ENCODE results near the gene PIK3R2. TPM values are rescaled to one million over a fixed set of nuclear protein-coding genes. Genes with fewer than 3 reads are reported as not detected.
"Not testable (repeated sequence)": the region's sequence is repeated elsewhere in the genome, so short reads cannot be mapped to it uniquely, and the experiment has no call there.

PIK3R2 gene
- total and polyA plus RNA-seq, 2 of the 13 experiments (the other 11 are each of a cell fraction or from before 2014, with no cell fraction given): 18.6 to 25.3 TPM

DNA sequence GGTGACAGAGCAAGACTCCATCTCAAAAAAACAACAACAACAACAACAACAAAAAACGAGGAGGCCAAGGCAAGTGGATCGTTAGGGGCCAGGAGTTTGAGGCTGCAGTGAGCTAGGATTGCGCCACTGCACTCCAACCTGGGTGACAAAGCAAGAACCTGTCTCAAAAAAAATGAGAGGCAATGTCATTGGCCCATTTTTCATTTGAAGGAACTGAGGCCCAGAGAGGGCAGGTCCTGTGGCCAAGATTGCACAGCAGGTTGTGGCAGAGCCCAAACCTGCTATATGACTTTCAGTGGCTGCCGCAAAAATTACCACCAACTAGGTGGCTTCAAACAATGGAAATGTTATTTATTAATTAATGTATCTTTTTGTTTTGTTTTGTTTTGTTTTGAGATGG is 5.5 kb downstream of the PIK3R2 start:
- Histone ChIP-seq H3K27me3 (ENCODE audit: control insufficient read depth in 1 of 2, insufficient read depth in 2 of 2, low read length in 2 of 2) (no peaks in the 10 kb centered on the region; a peak in 1 of 5 replicates), H3K4me1 (ENCODE audit: insufficient read depth, low read length) (peaks cover 44% of the 10 kb centered on the region), H4K20me1 (ENCODE audit: insufficient read depth, low read length) (0 out of 2 replicates have a peak, but pooled peaks cover 11% of the 10 kb centered on the region), H3K4me3 (replicated peaks in 1 of 3; ENCODE audit: insufficient read depth in 1 of 3, low read depth in 2 of 3, low read length in 3 of 3) (no peak overlapping the region), H3K36me3 (replicated peaks in 1 of 2; ENCODE audit: control insufficient read depth in 1 of 2, insufficient read depth in 2 of 2, low read length in 2 of 2) (peaks cover 23 to 36% of the 10 kb centered on the region in 2 experiments), H3K4me2 (ENCODE audit: low read depth, low read length) (no peak overlapping the region), H2AFZ (ENCODE audit: low read length) (no peak overlapping the region), H3K9ac (ENCODE audit: insufficient read depth, low read depth, low read length) (no peak overlapping the region), H3K79me2 (ENCODE audit: insufficient read depth, low read length) (peaks cover 16% of the 10 kb centered on the region), H3K9me3 (ENCODE audit: low read length) (no peaks in the 10 kb centered on the region), H3K27ac (ENCODE audit: extremely low read length, insufficient read depth, low read length) (no peak overlapping the region)
- no TSS peak for BruUV-seq (replicated peaks)
- ChIA-PET CTCF (ENCODE audit: low intra/inter-chr PET ratio, low total read pairs) (no interaction called here), POLR2A (no interaction called here)
- ATAC-seq: no peak
- TF ChIP-seq KDM5A (IDR thresholded peaks at IDR 0.05; ENCODE audit: borderline replicate concordance, low read length) (no peak), SP1 (IDR thresholded peaks at IDR 0.05) (no peak), SP1 (CRISPR knock-in tag; IDR thresholded peaks at IDR 0.05) (no peak), SMC3 (IDR thresholded peaks at IDR 0.05; ENCODE audit: low read length) (no peak), ZNF7 (CRISPR knock-in tag; IDR thresholded peaks at IDR 0.05) (no peak), RBM22 (optimal IDR thresholded peaks at IDR 0.05; ENCODE audit: low read length) (peak; percentile 17), ZNF768 (CRISPR knock-in tag; IDR thresholded peaks at IDR 0.05) (peak; percentile 93)
- DNase-seq (ENCODE audit: low spot score): no peak
- WGBS (ENCODE audit: low lambda C conversion rate): 94% methylated on average over 4 of the region's 4 CpGs
- no peak for FAIRE-seq
- intact Hi-C loops (cut with micrococcal nuclease; ENCODE audit: unreplicated experiment) (no loop called here), in situ Hi-C loops (cut with HindIII; ENCODE audit: extremely low pct_ligation_motif_present, low pct_unique_long_range_greater_than_20kb) (no loop called here)

DNA sequence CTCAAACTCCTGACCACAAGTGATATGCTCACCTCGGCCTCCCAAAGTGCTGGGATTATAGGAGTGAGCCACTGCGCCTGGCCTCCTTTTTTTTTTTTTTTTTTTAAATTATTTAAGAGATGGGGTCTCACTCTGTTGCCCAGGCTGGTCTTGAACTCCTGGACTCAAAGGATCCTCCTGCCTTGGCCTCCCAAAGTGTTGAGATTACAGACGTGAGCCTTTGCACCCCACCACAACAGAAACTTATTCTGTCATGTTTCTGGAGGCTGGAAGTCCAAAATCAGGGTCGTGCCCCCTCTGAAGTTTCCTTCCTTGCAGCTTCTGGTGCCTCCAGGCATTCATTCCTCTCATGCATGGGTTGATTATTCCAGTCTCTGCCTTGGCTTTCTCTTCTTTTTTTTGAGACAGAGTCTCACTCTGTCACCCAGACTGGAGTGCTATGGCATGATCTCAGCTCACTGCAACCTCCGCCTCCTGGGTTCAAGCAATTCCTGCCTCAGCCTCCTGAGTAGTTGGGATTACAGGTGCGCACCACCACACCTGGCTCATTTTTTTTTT is 6.2 kb downstream of the PIK3R2 start:
- FAIRE-seq; H3K9ac ChIP-seq (ENCODE audit: insufficient read depth, low read depth, low read length); BruUV-seq (replicated peaks); H2AFZ ChIP-seq (ENCODE audit: low read length); H3K4me3 ChIP-seq (replicated peaks in 1 of 3; ENCODE audit: insufficient read depth in 1 of 3, low read depth in 2 of 3, low read length in 3 of 3); intact Hi-C loops (cut with micrococcal nuclease; ENCODE audit: unreplicated experiment); H3K79me2 ChIP-seq (ENCODE audit: insufficient read depth, low read length); H3K27me3 ChIP-seq (ENCODE audit: control insufficient read depth in 1 of 2, insufficient read depth in 2 of 2, low read length in 2 of 2); H3K27ac ChIP-seq (ENCODE audit: extremely low read length, insufficient read depth, low read length); H3K9me3 ChIP-seq (ENCODE audit: low read length); H3K4me2 ChIP-seq (ENCODE audit: low read depth, low read length); in situ Hi-C loops (cut with HindIII; ENCODE audit: extremely low pct_ligation_motif_present, low pct_unique_long_range_greater_than_20kb); DNase-seq (ENCODE audit: low spot score); CTCF ChIA-PET (ENCODE audit: low intra/inter-chr PET ratio, low total read pairs); ATAC-seq: not testable (repeated sequence)
- Histone ChIP-seq H3K4me1 (ENCODE audit: insufficient read depth, low read length) (peaks cover 44% of the 10 kb centered on the region), H4K20me1 (ENCODE audit: insufficient read depth, low read length) (0 out of 2 replicates have a peak, but pooled peaks cover 11% of the 10 kb centered on the region), H3K36me3 (replicated peaks in 1 of 2; ENCODE audit: control insufficient read depth in 1 of 2, insufficient read depth in 2 of 2, low read length in 2 of 2) (peaks cover 24 to 38% of the 10 kb centered on the region in 2 experiments)
- POLR2A ChIA-PET: interaction anchor here (0.9 kb wide), 1 partner anchor 14 kb away, joined by 3 read pairs; no protein-coding TSS in a partner anchor
- 93% methylated on average over 6 of the region's 6 CpGs for WGBS (ENCODE audit: low lambda C conversion rate)
